Neural progenitor cell (in vitro differentiated cells): ENCODE data around the gene PPP6R3.

Experiments used
- CTCF ChIP-seq: fragments of 200-600 bp; sonication (generic); IDR thresholded peaks from 2 replicates; pipeline ENCODE4 v1.5.1; 2017; ENCODE audit warnings: antibody characterized with exemption, mild to moderate bottlenecking
- EZH2 ChIP-seq: fragments of 200-600 bp; sonication (generic); IDR thresholded peaks from 2 replicates; pipeline ENCODE4 v1.6.1; 2017; ENCODE audit warnings: antibody characterized with exemption, mild to moderate bottlenecking, moderate library complexity

DNA sequence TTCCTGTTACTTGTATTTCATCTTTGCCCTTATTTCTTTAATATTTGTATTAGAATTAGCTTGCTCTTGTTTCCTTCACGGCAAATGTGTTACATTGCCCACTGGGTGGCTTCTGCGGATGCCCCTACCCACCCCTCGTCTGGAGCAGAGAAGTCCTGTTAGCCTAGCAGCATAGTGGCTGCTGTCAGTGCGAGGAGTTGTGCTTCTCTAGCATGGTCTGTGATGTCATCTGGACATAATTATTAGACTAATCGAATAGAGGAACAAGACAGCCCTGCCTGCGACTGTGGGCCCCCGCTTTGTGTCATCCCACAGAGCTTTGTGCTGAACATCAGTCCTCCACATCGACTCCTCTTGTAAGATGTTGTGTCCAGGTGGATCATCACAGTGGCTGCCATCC lies 74.5 kb downstream of the PPP6R3 start:
- TF ChIP-seq CTCF (no peak), EZH2 (no peak)
